Activated CD8-positive, alpha-beta memory T cell treated with anti-CD3 and anti-CD28 coated beads for 1 hour (primary cell): ENCODE measurements around the gene WFDC12.

Source experiments
- DNase-seq, 2 donors: peaks; one replicate each; pipeline ENCODE4 v3.0.0-alpha.2; 2020; ENCODE audit warnings: low read depth in 1 of 2; ENCODE audit errors: extremely low read depth in 1 of 2

Gene WFDC12

DNA sequence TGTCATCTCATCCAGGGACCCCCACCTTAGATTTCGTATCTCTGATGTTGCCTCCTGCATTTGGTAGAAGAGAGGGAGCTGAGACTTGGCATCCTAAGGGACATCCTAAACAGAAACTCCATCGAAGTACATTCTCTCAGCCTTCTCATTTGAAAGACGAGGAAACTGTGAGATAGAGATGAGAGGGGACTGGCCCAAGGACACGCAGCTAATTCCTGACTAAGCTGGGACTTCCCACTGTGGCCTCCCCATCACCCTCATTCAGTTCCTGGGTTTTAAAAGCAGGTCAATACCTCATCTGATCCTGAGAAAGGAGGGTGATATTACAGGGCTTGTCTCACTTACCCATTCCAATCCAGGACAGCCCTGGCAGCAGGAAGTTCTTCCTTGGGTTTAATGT is 8.4 kb downstream of the WFDC12 start:
- DNase-seq, result no peak

DNA sequence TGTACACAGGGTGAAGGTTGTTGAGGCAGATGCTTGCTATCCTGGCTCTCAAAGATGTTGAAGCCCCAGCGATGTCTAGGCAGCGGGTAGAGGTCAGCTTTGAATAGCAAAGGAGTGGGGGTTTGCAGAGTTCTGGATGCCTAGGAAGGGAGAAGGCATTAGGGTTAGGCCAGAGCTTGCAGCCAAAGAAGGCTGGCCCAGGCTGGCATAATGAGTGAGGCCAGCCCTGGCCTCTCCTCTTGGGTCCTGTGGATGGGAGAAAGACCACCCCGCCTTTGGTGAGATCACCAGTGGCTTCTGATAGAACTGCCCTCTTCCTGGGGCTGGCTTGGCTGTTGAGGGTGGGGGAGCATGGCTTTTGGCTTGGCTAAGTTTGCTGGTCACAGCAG is 8.9 kb downstream of the WFDC12 start:
- DNase-seq, result no peak

DNA sequence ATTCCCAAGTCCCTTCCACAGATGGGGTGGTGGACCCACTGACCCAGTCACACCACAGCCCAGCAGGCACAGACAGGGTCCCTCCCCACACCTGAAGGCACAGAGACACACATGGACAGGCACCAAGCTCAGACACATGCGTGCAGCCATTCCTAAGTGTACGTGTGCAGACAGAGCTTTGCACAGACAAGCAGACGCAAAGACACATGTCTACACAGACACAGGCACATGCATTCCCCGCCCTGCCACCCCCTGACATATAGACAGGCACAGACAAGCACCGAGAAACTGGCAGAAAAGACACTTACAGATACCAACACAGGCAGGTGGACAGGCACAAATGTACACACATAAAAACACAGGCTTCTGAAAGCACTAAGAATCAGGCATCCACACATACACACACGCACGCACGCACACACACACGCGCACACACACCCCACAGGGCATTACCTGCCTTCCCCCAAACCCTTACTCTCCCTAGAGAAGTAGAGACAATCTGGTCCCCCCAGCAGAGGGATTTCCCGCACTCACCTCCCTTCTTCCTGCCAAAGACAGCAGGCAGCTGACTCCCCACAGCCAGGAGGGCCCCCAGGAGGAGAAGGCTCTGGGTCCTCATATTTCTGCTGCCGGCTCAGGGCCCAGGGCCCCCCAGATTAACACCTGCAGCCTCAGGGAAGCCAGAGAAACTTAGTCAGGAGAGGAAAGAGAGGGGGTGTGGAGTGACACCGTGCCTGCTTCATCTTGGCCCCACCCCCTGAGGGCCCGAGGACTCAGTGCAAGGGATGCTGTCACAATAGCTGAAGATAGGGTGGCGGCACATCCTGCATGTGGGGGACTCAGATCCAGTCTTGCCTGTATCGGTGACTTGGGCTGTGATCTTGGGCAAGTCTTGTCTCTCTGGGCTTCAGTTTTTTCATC is 9.5 kb downstream of the WFDC12 start, which contains the start of gene WFDC5:
Gene WFDC5 (minus strand): TSS at position 710 of the 921 bp plus-strand sequence. CDS start 91 bp downstream, at position 619.
- no peak for DNase-seq

DNA sequence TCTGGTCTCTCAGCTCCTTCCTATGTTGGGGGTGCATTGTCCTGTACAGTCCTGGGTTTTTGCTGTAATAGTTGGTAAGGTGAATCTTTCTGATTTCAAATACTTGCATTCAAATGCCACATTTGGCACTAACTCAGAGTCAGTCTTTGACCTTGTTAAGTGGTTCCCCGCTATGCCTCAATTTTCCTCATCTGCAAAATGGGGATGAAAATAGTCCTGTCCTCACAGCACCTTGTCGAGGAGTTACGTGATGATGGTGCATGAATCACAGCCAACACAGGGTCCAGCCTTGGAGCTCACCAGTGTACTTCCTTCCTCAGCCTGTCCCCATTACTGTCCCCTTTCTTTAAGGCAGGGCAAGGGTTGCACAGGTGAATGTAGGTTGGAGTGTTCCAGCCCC is 10.4 kb downstream of the WFDC12 start:
- DNase-seq, result no peak

DNA sequence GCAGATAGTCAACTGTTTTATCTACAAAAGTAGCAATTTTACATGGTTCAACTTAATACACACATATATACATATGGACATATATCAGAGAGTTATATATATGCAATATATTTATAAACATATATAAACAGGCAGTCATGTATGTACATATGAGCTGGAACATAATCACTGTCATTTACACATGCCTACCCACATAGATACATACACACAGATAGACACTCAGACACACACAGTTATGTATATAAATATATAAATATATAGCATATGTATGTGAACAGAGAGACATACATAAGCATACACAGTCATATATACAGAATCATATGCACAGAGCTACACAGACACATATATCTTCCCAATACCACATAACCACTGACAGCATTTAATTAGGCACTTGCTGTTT is 11.5 kb downstream of the WFDC12 start:
- no peak for DNase-seq

DNA sequence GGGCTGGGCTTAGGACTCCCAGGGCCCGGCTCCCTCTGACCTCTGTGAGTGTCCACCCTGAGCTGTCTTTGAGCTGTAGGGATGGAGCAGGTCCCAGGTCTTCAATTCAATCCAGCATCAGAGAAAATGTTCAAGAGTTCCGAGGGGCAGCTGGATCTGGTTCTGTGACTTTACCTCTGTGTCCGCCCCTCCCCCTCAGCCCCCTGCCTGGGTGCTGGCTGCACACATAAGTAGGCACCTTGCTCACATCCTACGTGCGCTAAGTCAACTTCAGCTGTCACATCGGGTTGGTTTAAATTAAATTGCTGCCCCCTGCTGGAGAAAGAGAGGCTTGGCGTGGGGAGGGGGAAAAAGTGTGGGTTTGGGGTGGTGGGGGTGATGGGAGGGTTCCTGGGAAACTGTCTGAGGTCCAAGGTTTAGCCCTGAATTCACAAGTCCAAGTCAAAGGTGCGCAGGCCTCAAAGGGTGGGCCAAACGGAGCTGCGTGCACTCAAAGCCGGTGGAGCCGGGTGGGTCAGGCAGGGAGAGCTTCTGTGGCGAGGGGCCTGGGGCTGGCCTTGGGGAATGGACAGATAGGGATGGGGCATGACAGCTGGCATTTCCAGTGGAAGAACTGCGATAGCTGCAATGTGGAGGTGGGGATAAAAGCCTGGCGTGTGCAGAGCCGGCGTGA is 12.3 kb downstream of the WFDC12 start:
- DNase-seq, result no peak

DNA sequence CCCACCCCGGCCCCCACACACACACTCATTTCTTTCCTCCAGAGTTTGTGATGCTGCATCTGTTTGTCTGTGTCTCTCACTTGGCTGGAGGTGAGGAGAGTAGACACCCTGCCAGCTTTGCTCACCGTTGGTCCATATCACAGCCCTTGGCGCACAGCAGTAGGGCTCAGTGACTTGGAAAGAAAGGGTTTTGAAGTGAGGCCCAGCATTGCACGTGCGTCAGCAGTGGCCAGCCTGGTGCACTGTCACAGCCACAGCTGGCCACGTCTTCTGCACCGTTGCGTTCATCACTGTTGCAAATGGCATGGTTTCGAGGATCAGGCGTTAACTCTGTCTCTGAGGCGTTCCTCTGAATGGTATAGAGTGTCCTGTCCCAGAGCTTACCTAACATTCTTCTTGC is 13.0 kb downstream of the WFDC12 start:
- no peak for DNase-seq

DNA sequence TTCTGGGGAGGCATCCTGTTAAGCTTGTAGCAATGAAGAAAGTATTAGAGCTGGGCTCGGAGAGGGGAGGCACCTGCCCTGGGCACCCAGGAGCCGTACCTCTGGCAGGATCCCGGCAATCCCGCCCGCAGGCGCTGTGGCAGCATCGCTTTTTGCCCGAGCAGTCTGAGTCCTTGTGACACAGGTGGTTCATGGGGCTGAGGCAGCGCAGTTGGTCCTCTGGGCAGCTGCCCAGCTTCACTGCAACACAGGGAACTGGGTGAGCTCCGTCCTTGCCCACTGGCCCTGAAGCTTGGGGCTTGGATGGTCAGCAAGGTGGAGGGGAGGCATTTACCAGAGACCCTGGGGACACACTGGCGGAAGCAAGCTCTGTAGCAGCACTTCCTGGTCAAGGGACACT is 14.0 kb downstream of the WFDC12 start:
- no peak for DNase-seq

DNA sequence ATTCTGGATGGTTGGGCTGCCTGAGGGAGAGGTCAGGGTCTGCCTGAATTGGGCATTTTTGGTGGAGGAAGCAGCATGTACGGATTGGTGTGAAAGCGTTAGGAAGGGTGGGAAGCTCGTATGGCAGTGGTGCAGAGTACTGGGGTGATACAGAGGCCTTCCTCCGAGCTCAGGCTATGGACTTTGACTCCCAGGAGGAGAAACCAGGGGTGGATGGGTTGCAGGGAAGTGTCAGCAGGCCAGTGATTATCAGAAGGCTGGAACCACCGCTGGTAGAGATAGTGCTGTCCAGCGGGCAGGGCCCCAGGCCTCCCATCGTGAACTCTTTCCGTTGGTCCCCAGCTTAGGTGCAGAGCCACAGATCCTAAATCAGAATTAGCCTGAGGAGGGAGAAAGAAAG is 14.6 kb downstream of the WFDC12 start:
- DNase-seq, result no peak

DNA sequence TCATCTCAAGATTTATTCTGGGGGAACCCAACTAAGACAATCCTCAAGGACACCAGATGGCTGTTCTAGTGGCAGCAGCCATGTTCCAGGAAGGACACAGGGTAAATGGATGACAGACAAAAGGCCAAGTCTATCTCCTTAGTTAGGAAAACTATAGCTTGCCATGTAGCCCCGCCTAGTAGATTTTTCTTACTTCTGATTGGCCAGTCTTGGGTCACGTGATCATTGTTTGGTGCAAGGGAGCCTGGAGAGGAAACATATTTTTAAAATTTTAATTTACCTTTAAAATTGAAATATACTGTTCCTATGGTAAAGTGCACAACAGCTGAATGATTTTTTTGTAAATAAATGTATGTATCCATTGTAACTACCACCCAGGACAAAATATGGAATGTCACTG is 18.9 kb downstream of the WFDC12 start:
- DNase-seq, result no peak

DNA sequence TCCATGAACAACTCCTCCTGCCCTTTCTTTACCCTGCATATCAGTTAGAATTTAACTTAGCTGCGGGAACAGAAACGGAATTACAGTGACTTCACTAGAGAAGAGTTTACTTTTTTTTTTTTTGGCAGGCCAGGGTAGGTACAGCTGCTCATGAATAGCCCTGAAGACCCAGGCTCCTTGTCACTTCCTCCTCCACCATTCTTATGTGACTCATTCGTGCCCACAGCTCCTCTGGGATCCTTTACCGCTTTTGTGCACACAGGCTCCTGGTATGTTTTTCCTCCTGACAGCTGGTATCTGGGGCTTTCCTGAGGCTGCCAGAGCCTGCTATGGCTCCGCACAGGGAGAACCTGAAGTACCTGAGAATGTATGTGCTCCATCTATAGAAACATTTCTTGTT is 19.5 kb downstream of the WFDC12 start:
- no peak for DNase-seq

DNA sequence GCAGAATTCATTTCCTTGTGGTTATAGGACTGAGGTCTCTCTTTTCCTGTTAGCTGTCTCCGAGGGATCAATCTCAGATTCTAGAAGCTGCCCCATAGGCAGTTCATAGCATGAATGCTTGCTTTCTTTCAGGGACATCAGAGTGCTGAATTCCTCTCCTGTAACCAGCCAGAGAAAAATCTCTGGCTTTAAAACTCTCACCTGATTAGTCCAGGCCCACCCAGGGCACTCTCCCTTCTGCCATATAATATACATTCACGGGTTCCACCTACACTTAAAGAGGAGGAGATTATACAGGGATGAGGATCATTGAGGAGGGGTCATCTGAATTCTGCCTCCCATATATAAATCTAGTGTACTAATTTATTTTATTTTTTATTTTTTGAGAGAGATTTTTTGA is 21.2 kb downstream of the WFDC12 start:
- no peak for DNase-seq

DNA sequence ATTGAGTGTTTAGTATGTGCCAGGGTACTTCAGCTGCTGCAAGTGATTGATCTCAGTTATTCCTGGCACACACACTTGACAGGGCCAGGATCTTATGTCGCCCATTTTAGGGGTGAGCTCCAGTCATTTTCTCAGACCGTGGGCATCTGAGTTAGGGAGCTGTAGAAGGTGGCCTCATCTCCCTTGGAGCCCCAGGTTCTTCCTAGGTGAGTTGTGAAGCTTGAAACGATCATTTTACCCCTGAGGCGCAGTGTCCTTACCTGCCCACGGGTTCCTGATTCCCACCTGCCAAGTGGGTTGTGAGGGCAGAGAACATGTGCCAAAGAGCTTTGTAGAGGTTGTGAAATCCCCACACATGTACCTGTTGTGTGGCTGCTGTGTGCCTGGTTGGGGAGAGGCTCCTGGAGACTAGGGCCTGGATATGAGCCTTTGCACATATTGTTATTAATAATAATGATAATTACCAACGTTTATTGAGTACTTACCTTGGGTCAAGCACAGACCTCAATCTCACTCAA is 22.9 kb downstream of the WFDC12 start:
- DNase-seq, result no peak

DNA sequence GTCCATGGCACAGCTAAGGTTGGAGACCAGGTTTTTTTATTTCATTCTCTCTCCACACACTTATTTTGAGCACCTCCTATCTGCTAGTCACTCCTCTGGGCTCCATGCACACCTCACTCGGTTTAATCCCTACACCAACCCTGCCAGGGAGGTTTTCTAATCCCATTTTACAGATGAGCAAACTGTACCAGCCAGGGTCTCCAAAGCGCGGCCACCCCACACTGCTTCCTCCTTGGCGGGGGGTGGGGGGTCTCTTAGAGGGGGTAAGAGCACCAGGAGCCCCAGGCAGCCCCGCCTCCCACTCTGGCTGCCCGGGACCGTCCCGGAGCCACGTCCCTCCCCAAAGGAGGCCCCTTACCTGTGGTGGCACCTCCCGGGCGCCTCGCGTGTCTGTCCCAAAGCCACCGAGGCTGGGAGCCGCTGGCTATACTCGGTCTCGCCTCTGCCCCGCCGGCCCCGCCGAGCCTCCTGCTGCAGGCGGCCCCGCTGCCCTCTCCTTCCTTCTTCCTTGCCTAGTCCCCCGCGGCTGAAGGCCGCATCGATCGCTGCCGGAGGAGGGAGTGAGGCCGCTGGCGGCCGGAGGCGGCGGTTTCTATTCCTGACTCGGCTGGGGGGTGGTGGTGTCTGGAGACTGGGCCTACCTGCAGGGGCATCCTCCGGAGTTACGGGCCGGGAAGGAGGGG is 23.6 kb downstream of the WFDC12 start, which contains the start of gene KCNS1:
Gene KCNS1 (minus strand): TSS at position 565 of the 683 bp plus-strand sequence. CDS start 1,891 bp downstream, outside the sequence.
- no peak for DNase-seq

DNA sequence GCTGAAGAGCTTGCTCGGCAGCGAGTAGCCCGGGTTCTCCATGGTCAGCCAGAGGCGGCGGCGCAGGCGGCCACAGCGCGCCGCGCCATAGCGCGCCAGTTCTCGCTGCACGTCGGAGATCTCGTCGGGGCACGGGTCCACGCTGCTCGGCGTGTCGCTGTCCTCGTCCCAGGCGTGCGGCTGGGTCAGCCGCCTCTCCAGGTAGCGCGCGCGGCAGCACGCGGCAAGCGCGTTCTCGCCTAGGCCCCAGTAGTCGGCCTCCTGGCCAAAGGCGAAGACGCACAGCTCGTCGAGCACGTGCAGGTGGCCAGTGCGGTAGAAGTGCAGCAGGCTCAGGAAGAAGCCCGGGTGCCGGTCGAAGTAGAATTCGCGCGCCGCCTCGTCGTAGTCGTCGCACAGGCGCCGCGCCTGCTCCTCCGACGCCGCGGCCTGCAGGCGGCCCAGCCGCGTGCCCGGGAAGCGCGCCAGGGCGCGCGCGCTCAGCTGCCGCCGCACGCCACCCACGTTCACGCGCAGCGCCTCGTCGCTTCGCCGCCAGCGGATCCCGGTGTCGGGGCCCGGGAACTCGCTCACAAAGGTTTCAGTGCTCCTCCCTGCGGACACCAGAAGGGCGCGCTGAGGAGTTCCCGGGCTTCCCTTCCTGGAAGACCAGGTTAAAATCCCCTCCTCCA is 26.0 kb downstream of the WFDC12 start:
- no peak for DNase-seq

DNA sequence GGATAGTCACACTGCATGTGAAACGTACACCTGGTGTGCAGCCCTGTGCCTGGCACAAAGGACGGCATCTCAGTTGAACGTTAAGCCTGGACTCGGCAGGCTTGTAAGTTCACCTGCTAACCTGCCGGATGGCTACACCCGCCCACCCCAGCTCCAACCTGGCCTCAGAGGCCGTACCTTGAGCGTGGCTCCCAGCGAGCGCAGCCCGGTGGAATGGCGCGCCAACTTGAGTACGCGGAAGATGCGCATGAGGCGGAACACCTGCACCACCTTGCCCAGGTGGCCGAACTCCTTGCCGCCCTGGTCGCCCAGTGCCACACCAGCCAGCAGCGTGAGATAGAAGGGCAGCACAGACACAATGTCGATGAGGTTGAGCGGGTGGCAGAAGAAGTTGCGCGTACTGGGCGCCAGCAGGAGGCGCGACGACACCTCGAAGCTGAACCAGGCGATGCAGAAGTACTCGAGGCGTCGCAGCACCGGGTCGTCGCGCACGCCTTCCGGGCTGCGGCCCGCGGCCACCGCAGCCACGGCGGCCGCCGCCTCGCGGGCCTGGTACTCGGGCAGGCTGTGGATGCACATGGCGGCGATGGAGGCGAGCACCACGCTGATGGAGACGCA is 26.7 kb downstream of the WFDC12 start:
- DNase-seq, result no peak

DNA sequence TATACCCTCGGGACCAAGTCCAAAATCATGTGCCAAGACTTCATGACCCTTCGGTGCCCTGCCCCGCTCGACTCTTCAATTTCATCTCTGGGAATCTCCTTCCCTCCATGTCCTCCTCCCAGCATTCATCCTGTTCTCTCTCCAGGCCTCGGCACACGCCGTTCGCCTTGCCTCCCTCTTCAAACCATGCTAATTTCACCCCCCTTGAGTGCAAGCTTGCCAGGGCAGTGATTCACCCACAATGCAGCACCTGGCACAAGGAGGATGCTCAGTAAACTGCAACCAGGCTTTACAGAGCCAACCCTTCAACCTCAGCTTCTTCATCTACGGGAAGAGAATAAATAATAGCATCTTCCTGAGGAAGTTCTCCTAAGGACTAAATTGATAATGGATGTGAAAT is 27.5 kb downstream of the WFDC12 start:
- no peak for DNase-seq

DNA sequence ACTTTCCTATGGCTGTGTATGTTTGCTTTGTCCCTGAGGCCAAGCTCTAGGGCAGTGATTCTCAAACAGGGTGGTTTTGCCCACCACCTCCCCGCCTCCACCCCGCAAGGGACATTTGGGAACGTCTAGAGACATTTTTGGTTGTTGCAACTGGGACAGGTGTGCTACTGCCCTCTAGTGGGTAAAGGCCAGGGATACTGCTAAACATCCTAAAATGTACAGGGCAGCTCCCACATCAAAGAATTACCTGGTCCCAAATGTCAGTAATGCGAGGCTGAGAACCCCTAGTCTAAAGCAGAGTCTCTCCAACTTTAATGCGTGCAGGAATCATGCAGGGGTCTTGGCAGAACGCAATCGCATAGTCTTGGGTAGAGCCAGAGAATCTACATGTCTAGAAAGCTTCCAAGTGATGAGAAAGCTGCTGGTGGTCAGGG is 28.4 kb downstream of the WFDC12 start:
- DNase-seq, result peak in 1 of 2 donors; percentile 19

DNA sequence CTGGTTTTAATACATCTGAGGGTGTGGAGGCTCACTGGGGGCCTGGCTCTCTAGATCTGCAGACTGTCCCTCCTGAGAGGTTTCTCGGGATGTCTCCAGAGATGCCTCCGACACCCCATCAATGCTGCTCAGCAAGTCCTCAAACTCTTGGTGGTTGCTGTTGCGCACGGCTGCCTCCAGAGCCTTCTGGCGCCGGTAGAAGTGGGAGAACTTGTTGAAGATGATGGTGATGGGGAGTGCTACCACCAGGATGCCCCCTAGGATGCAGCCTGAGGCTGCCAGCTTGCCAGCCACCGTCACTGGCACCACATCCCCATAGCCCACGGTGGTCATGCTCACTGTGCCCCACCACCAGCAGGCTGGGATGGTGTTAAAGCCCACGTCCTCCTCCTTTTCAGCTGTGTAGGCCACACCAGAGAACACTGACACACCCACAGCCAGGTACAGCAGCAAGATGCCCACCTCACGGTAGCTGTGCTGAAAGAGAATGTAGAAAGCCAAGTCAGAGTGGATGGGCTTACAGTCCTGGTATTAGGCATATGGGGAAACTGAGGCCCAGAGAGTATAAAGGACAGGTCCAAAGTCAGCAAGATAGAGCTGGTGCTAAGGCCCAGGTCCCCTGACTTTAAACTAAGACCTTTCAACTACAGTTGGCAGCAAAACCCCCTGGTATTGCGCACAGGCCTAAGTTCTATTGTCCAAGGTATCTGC is 29.2 kb downstream of the WFDC12 start:
- no peak for DNase-seq

DNA sequence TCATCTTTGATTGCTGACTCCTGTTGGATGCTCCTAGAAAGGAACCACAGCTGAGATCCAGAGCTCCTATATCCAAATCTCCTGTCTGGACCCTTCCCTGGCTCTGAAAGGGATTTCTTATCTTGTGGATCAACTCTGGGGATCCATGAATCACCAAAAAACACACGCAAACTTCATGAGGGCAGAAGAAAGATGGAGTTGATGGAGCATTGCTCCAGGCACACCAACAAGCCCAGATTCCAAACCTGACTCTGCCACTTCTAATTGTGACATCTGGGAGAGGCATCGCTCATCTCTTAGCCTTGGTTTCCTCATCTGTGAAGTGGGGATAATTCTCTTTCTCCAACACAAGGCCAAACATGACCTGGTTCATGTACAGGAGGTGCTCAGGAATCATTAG is 30.1 kb downstream of the WFDC12 start:
- DNase-seq, result no peak
